DMS79 (cell line): ENCODE data around the gene FAH.

Source experiments
- DNase-seq: peaks from one replicate; lab custom pipeline; 2025; lab: John Stamatoyannopoulos, UW

FAH gene

DNA sequence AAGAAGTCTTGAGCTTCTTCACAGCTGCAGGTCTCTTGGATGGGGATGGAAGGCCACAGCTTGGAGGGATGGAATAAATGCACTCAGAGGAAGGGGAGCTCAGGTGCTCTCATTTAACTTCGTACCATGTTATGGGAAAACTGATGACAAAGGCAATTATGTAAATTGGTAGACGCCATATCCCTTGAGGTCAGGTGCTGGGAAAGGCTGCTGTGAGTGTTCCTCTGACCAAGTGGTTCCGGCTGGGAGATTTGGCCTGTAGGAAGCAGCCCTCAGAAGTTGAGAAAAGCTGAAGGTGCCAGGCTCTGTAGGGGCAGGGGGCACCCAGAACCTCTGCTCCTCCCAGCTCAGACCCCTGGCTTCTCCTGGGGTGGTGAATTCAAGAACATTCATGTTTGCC is 47.1 kb downstream of the FAH start:
- DNase-seq: no peak

DNA sequence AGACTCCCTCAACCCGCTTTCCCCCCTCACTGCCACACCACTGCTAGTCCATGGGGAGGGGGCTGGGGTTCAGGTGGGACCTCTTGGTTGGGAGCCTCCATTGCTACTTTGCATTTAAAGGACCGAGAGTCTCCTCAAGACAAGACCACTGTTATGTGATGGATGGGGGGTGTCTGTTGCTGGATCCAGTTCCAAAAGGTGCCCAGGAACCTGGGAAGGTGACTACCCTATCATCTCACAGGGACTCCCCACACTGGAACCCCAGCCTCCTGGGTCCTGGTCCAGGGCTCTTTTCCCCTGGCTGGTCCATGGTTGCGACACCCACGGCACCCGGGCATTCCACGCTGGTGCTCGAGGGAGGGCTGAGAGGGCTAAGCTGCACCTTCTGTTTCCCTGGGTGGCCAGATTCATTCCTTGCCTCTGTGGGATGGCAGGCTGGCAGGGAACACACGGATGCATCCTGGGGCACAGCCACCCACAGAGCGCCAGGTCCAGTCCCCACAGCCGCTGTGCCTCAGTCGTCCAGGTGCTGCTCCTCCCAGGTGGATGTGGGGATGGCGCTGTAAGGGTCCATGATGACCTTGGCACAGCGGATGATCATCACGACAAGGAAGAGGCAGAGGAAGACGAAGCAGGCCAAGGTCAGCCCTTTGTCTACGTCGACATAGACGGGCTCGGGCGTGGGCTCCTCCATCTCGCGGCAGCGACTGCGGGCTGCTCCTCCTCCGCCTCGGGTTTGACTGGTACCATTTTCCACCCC is 48.6 kb downstream of the FAH start:
- DNase-seq: no peak

DNA sequence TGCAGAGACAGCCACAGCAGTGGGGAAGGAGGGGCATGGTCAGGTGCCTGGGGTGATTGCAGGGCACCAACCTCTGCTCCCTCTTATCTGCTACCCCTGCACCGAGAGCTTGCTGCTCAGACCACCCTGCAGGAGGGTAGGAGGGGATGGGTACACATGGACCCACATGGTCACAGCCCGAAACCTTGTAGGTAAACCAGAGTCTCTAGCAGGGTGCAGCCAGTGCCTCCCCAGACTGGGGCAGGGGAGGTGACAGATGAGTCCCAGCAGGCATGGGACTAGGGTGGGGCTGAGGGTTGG is 49.2 kb downstream of the FAH start:
- no peak for DNase-seq

DNA sequence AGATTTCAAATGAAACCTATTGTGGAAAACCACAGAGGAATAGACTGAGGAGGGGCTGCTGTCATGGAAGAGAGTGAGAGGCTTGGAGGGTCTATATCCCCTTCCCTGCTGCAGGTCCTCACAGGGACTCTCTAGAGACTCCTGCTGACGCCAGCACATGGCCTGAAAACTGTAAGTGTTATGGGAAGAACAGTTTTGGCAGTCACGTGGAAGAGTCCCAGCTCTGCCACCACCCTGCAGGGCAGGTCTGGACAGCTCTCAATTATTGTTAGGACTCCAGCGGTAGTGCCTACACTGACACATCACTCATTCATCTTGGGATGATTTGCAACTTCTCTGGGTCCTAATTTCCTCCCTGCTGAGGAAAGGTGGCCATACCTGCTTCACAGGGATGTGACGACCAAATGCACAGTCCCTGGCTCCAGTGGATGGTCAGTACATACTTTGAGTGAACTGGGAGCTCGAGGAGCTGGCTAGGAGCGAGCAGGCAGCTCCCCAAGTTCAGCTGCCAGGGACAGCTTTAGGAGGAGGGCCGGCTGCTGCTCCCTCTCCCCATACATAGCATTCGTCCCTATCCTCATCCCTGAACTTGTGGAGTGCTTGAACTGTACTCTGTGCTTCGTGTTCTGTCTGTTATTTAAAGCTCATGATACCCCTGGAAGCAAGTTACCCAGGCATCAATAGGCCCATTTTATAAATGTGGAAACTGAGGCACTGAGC is 50.0 kb downstream of the FAH start:
- DNase-seq: no peak

DNA sequence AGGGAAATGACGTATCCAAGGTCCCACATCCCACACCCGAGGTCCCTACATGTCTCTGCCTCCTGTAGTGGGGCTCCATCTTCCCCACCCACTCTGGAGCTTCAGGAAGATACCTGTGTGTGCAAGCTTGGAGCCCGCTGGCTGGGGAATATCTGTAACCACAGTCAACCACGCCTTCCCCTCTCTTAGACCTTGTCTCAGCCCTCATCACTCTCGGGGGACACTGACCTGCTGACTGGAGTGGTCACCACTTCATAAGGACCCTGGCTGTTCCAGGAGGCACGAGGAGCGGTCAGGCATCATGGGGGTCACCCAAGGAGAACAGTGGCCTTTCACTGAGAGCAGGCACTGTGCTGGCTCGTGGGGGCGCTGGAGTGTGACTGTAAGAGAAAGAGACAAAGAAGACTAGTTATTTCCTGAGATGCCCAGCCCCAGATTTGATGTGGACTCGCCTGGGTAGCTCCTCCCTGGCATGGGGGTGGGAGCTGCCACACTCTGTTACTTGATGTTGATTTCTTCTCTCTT is 50.6 kb downstream of the FAH start:
- no peak for DNase-seq

DNA sequence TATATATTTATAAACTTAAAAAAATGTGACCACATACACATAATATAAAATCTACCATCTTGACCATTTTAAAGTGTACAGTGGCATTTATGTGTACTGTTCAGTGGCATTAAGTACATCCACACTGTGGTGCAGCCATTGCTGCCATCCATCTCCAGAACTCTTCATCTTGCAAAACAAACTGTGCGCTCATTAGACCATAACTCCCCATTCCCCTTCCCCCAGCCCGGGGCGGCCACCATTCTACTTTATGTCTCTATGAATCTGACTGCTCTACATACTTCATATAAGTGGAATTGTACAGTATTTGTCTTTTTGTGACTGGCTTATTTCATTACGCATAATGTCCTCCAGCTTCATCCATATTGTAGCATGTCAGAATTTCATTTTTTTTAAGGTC is 51.4 kb downstream of the FAH start:
- no peak for DNase-seq

DNA sequence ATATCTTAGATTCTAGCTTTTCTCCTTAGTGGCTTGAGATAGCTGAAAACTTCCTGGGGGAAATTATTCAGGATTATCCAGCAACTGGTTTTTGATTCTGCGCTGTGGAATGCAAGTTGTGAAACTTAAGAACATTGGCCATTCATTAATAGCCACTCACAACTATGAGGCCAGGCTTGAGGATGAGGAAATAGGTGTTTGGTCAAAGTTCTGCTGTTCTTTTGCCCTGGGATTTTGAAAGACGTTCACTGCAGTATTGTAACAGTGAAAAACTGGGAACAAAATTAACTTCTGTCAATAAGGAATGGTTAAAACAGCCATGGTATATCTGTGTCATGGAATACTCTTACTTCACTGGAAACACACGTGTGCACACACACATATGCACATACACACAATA is 55.1 kb downstream of the FAH start:
- DNase-seq: no peak

DNA sequence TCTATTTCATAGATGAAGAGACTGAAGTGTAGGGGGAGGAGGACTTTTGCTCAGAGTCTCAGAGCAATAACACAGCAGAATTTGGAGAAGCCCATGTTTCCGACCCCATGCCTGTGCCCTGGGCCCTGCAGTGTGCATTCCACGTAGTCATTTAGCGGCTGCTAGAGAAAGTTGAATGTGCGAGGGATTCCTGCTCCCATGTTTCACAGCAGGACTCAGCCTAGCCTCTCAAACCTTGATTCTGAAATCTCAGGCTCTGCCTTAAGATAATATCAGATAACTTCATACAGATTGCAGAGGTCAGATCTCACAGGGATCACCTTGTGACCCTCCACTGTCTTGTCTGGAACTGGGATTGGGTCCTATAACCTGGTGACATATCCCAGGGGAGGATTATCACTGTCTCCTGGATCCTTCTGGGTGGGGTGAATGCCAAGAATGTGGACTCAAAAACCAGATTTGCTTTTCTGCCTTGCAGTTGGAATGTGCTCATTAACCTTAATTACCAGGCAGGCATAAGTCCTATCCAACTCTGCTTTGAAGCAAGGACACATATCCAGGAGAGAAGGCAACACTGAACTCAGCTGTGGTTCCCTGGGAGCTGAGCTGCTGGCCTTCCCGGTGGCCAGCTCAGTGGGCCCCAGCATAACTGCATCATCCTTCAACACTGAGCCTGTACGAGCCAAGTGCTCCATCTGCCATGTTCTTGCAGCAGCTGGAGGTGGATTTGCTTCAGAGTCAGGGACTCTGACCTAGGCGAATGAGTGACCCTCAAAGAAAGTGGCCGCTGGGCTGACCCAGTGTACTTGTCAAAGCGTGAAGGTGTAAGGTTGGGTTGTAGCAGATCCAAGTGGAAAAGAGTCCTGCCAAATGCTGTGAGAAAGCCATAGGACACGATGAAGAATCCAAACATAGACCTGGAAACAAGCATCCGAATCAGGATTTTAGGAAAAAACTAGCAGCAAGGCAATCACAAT is 56.2 kb downstream of the FAH start:
- no peak for DNase-seq

DNA sequence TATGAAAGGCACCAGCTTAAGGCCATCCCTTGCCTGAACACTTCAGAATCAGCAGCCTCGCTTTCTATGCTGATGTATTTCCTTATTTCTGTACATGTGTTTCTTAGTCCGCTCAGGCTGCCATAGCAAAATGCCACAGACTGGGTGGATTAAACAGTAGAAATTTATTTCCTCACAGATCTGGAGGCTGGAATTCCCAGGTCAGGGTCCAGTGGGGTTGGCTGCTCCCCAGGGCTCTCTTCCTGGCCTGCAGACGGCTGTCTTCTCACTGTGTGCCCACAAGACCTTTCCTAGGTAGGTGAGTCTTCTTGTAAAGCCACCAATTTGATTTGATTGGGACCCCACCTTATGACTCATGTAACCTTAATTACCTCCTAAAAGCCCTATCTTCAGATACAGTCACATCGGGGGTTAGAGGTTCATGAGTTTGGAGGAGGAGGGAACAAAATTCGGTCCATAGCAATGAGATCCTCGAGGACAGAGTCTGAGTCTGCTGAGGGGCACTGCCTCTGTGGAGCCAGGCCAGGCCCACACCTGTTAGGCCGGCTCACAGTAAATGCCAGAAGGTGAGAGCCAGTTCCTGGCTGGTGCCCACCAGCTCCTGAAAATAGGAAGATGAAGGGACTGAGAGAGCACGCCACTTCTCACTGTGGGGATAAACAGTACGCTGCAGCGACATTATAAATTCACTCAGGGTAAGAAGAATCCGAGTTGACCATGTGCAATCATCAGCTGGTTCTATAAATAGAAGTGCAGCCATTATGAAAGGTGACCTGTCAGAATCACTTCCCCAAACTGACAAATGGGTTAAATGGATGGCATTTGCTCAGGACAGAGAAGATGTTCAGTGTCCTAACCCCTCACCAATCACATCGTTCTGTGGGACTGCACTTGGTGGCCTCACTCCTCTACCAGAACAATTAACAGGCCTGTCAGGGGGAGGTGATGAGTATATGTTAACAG is 58.1 kb downstream of the FAH start:
- DNase-seq: no peak

DNA sequence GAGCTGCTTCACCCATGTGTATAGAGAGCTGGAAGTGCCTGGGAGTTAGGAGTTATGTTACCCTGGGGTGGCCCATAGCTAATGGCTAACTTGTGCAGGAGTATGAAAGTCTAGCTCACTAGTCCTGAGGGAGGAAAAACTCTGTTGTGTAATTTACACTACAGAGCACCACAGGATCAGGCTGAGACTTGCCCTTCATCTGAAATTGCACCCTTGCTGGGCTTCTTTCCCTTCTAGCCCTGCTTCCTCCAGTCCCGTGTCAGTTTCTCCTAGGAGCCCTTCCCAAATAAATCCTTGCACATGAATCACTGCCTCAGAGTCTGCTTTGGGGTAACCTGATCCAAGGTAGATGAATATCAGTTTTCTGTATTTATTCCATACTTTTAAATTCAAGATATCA is 59.2 kb downstream of the FAH start:
- DNase-seq: no peak

DNA sequence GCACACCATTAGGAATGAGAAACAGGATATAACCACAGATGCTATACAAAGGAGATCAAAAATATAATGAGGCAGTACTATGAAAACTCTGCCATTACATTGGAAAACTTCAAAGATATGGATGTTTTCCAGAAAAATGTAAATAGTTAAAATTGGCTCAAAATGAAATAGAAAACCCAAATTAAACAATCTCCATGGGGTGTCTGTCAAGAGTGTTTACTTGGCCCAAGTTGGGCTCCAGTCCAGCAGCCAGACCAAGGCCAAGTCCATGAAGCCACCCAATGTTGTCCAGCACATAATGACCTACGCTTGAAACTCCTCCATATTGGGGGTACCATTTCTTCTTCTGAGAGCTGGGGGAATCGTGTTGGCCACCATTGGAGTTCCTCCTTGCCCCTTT is 62.1 kb downstream of the FAH start:
- DNase-seq: no peak

DNA sequence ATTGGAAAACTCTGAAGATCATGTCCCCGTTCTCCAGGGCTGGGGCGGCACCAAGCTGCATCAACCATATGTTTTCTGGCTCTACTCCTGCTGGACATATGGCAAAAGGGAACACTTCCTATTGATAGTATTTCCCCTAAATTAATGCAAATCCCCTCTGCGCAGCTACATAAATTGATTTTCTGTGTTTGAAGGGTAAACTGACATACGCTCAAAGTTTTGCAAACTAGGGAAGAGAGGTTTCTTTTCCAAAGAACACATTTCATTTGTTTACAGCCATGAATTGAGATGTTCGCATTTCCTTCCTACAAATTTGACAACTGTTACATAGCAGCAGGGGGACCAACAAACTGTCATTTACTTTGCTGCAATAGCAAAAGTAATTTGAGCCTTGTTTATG is 63.3 kb downstream of the FAH start:
- DNase-seq: no peak

DNA sequence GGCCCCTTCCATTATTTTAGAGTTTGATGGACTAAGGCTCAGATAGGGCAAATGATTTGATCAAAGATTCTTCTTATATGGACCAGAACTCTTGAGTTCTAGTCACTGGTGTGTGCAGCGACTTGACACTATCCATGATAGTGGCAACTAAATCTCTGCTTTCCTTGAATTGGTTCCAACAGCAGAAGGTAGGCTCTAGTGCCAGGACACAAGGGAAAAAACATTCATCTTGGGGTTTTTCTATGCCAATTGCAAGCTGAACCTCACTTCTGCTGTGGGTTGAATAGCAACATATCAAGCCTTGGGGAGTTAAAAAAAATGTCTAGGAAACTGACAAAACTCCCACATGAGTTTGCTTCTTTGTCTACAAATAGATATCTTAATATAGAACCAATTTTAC is 64.1 kb downstream of the FAH start:
- DNase-seq: no peak

DNA sequence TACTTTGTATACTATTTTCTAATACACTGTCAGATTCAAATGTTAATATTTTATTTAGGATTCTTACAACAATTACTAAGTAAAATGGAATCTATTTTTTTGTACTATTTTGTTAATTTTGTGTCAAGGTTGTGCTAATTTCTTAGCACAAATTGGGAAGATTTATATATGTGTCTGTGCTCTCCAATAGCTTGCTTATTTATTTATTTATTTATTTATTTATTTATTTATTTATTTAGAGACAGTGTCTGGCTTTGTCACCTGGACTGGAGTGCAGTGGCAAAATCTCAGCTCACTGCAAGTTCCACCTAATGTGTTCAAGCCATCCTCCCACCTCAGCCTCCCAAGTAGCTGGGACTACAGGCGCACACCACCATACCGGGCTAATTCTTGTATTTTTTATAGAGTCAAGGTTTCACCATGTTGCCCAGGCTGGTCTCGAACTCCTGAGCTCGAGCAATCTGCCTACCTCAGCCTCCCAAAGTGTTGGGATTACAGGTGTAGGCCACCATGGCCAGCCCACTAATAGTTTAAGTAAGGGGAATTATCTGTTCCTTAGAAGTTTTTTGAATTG is 64.6 kb downstream of the FAH start:
- DNase-seq: no peak

DNA sequence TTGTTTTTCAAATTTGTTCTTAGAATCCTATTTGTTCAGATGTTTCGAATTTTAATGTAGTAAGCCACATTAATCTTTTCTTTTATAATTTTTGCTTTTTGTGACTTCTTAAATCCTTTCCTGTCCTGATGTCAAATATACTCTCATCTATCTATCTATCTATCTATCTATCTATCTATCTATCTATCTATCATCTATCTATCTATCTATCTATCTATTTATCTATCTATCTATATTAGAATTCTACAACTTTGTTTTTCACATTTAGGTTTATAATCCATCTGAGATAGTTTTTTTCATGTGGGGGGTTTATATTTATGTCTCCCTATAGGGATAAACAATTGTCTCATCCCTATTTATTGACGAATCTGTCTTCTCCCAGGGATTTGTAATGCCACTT is 67.2 kb downstream of the FAH start:
- DNase-seq: no peak

DNA sequence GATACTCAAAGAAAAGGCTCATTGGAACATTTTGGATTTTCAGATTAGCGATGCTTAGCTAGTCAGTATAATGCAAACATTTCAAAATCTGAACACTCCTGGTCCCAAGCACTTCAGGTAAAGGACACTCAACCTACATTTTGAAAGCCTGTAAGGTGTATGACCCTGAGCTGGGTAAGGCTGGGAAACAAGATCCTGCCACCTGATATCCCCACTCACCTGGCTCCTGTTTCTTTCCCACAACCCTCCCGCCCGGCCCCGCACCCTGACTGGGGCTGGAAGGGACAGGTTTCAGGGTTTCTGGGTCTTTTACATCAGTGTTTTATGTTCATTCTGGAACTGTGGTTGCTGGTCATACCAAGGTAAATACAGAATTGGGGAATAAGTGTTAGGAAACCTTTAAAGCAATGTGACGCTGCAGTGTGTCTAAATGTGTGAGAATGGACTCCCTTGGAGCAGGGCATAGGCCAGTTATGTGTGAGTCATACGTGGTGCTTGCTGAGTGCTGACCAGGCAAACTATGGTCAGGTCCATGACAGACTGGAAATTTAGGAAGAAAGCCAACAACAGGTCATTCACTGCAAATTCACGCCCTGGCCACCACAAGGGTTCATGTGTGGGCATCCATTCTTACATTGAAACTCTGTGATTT is 76.3 kb downstream of the FAH start:
- DNase-seq: no peak

DNA sequence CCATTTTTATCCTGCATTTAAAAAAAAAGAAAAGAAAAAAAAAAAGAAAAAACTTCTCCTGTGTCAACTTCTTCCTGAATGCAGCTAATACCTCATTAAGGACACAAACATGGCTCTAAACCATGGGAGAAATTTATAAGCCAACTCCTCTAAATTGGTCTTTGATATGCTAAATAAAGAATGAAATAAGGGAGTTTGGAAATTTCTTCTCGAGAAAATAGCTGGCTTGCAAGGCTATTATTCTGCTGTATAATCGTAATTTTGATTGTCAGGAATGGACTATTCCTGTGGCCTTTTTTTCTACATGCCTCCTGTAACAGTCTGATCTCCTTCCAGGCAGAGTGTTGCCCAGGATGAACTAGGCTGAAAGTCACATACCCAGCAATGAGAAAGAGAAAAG is 78.6 kb downstream of the FAH start:
- DNase-seq: no peak

DNA sequence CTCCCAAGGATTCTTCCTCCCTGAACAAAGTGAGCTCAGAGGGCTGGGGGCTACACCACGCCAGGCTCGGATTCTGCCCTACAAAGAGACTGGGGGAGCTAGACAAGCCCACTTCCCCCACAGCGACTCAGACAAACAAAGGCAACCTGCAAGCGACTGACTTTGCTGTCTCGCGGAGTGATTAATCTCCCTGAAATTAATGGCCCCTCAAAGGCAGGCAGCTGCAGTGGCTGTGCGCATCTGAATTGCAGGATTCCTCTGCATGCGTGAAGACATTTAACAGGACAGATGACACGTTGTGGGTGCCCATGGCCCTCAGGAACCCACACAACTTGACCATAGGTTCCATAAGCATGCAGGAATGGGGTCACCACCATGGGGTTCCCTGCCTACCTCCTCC is 80.8 kb downstream of the FAH start:
- no peak for DNase-seq

DNA sequence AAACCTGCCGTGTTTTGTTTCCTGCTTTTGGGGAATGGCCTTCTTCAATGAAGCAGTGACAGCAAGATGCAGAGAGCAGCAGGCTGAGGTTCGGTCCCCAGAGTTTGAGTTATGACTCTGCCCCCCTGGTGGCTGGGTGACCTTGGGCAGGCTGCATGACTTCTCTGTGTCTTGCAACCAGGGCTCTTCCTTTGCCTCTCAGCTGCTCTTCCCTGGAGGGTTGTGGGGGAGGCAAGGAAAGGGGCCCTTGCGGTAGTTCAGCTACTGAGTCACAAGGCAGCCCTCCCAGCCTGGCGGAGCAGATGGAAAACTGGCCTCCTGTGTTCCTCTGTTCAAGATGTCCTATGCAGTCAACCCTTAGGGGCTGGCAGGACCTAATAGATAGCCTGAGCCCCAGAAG is 82.1 kb downstream of the FAH start:
- DNase-seq: no peak
